Heart left ventricle (tissue), 16 donors: Measurements from ENCODE around the gene NCAPD2. TPM values are rescaled to one million over a fixed set of nuclear protein-coding genes. Genes with fewer than 3 reads are reported as not detected.

Experiments
- ATAC-seq, 4 donors: fragments of 200-7000 bp; cut with Tn5 transposase; one replicate each; pipeline ENCODE4 v1.9.1; 2020 to 2022; ENCODE audit warnings: moderate library complexity in 4 of 4, mild to moderate bottlenecking in 3 of 4, moderate number of reproducible peaks in 1 of 4
- DNase-seq, 5 donors: peaks; one replicate each; pipeline ENCODE4 v3.0.0-alpha.2; 2020
- H3K27ac ChIP-seq, 12 donors: fragments of 200-600 bp; sonication (generic) in 4 of 12; one replicate each; pipeline versions ENCODE4 v1.5.0 to v1.8.0; 2016 to 2022; ENCODE audit warnings: mild to moderate bottlenecking in 2 of 12
- H3K27me3 ChIP-seq, 9 donors: fragments of 200-600 bp; sonication (generic) in 2 of 9; one replicate each; pipeline versions ENCODE4 v1.5.1 to v1.8.0; 2016 to 2022; ENCODE audit warnings: mild to moderate bottlenecking in 3 of 9
- H3K36me3 ChIP-seq, 9 donors: fragments of 200-600 bp; sonication (generic) in 2 of 9; one replicate each; pipeline versions ENCODE4 v1.5.0 to v1.8.0; 2018 to 2022; ENCODE audit warnings: mild to moderate bottlenecking in 2 of 9
- H3K4me1 ChIP-seq, 12 donors: fragments of 200-600 bp; sonication (generic) in 4 of 12; one replicate each; pipeline versions ENCODE4 v1.5.0 to v1.8.0; 2016 to 2022; ENCODE audit warnings: mild to moderate bottlenecking in 3 of 12
- H3K4me3 ChIP-seq, 12 donors: fragments of 200-600 bp; sonication (generic) in 4 of 12; one replicate each; pipeline versions ENCODE4 v1.5.0 to v1.8.0; 2017 to 2022; ENCODE audit warnings: mild to moderate bottlenecking in 9 of 12, moderate library complexity in 4 of 12
- H3K9me3 ChIP-seq, 12 donors: fragments of 200-600 bp; sonication (generic) in 4 of 12; one replicate each; pipeline versions ENCODE4 v1.5.0 to v1.8.0; 2016 to 2022; ENCODE audit warnings: mild to moderate bottlenecking in 1 of 12
- POLR2A ChIP-seq, 2 donors: fragments of 450-650 bp; IDR thresholded peaks; one replicate each; pipeline ENCODE4 v1.6.1; 2017; ENCODE audit warnings: antibody characterized with exemption in 2 of 2, mild to moderate bottlenecking in 2 of 2, moderate library complexity in 2 of 2
- WGBS, 4 donors: extraction: QIAGEN DNeasy Blood & Tissue Kit in 2 of 4; methylation state at CpG; one replicate each; pipeline versions ENCODE4 v1.1.5 to v1.1.7; 2013 to 2018; 5-methylcytosine and 5-hydroxymethylcytosine counted together
- intact Hi-C, 10 donors: fragments of 100-400 bp; cut with DNase I; formaldehyde crosslinking; loops; one replicate each; pipeline versions ENCODE4 v1.11.1 to v1.14.2; 2022
- polyA plus RNA-seq, 2 donors: library from polyadenylated mRNA; stranded (reverse); fragments of 200-250 nt; gene quantifications; one replicate each; pipeline ENCODE4 v1.2.3, GENCODE V29; 2013
- total RNA-seq, 9 donors: library from RNA; depleted of rRNA in 2 of 9; stranded (reverse); fragments of >200 nt in 2 of 9; fragmentation: NEBNext Ultra II Directional in 3 of 9; extraction: Animal tissue kit (Norgen Biotek cat#: 25700) in 3 of 9; gene quantifications; one replicate each; pipeline versions ENCODE4 v1.1.0 to v1.2.4, GENCODE V29; 2016 to 2023
- TF ChIP-seq, protein P1 (sequence below), 12 donors: fragments of 200-600 bp; sonication (generic) in 4 of 12; IDR thresholded peaks; one replicate each; pipeline versions ENCODE4 v1.5.0 to v1.8.0; 2018 to 2022; ENCODE audit warnings: antibody characterized with exemption in 12 of 12, mild to moderate bottlenecking in 5 of 12
- donor health status: ischemic (EF 13 %, LVEDD 7.1; RV severe dilation, severe dysfunction).
- donor health status: healthy with polysubstance abuse.
- donor health status: DM: no; HTN: yes; CAD: no.
- donor health status: DM: no; HTN: no; CAD: no.
- donor health status: ischemic (EF 25% LVEDD 6.9; RV normal size, moderate dysfunction).
- donor health status: ischemic (EF 25% LVEDD 5.7; RV mildly dilated, moderate dysfunction).
- donor health status: healthy.
- donor health status: DM: yes; HTN: yes; CAD: no.
- donor health status: ischemic (EF 35%, LVEDD 5.7; RV mildly dilated, moderate dysfunction).
- donor health status: nonischemic (EF 11% LVEDD 7.7; RV severe dilation, severe dysfunction).
- donor health status: DM: yes; HTN: yes; CAD: no.
- donor health status: PGD.
- donor health status: ischemic (EF 29% LVEDD 5.4; RV normal size, mild dysfunction).
- donor health status: nonischemic (EF 23%, LVEDD 6.1; RV moderate dilation, normal function).

Gene NCAPD2
- total and polyA plus RNA-seq, 11 donors = 3.3 to 22.4 (median 11.3) TPM

- DNase-seq (peak; percentile 73 to 90 (median 88)), ATAC-seq (peak in 3 of 4 donors; percentile 37 to 46 (median 38))
- H3K4me3 ChIP-seq = peak overlapping the region in 9 of 12 donors; percentile 13 to 98 (median 91)
- H3K27ac ChIP-seq = peak overlapping the region; percentile 77 to 96 (median 90)
- WGBS, 4 donors = 23 to 40% (median 30%) methylated on average over 9 to 18 of the region's 18 CpGs
- H3K9me3 ChIP-seq = no peaks in the 10 kb centered on the region
- no peaks in the 10 kb centered on the region for H3K27me3 ChIP-seq
- intact Hi-C loops = loop anchor here in 2 of 10 donors (5.0 to 10.0 kb wide), 2 partner anchors 129 to 206 kb away; partner anchors contain the start of gene TNFRSF1A (in 1 of the 2)
- TF ChIP-seq, protein P1, sequence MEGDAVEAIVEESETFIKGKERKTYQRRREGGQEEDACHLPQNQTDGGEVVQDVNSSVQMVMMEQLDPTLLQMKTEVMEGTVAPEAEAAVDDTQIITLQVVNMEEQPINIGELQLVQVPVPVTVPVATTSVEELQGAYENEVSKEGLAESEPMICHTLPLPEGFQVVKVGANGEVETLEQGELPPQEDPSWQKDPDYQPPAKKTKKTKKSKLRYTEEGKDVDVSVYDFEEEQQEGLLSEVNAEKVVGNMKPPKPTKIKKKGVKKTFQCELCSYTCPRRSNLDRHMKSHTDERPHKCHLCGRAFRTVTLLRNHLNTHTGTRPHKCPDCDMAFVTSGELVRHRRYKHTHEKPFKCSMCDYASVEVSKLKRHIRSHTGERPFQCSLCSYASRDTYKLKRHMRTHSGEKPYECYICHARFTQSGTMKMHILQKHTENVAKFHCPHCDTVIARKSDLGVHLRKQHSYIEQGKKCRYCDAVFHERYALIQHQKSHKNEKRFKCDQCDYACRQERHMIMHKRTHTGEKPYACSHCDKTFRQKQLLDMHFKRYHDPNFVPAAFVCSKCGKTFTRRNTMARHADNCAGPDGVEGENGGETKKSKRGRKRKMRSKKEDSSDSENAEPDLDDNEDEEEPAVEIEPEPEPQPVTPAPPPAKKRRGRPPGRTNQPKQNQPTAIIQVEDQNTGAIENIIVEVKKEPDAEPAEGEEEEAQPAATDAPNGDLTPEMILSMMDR (IDR thresholded peaks at IDR 0.05) = no peak
- peak in 1 of 2 donors; percentile 18 for TF ChIP-seq POLR2A (IDR thresholded peaks at IDR 0.05)
- H3K4me1 ChIP-seq = peaks cover 10 to 86% (median 74%) of the 10 kb centered on the region in 12 donors
- H3K36me3 ChIP-seq = peaks cover 0 to 44% (median 35%) of the 10 kb centered on the region in 9 donors
Measured at GRCh38 chr12:6551063-6551461, 57.2 kb downstream of the NCAPD2 start.

GRCh38 chr12:6551496-6552139 is 57.7 kb downstream of the NCAPD2 start:
- peak overlapping the region in 9 of 12 donors; percentile 13 to 98 (median 91) for H3K4me3 ChIP-seq
- H3K27me3 ChIP-seq = no peaks in the 10 kb centered on the region
- H3K36me3 ChIP-seq = peaks cover 0 to 39% (median 32%) of the 10 kb centered on the region in 9 donors
- no peak for TF ChIP-seq POLR2A (IDR thresholded peaks at IDR 0.05)
- TF ChIP-seq, protein P1 (IDR thresholded peaks at IDR 0.05) = no peak
- H3K9me3 ChIP-seq = no peaks in the 10 kb centered on the region
- peak in 2 of 4 donors; percentile 1 to 7 for ATAC-seq
- DNase-seq = peak in 3 of 5 donors; percentile 57 to 67 (median 64)
- intact Hi-C loops = loop anchor here in 3 of 10 donors (2.0 to 10.0 kb wide), 4 partner anchors 17 to 207 kb away; partner anchors contain the start of genes GAPDH (in 2 of the 3) and TNFRSF1A (in 1 of the 3)
- WGBS, 4 donors = 16 to 24% (median 21%) methylated on average over 11 of the region's 11 CpGs
- peak overlapping the region; percentile 77 to 96 (median 90) for H3K27ac ChIP-seq
- H3K4me1 ChIP-seq = peaks cover 10 to 92% (median 78%) of the 10 kb centered on the region in 12 donors

DNA sequence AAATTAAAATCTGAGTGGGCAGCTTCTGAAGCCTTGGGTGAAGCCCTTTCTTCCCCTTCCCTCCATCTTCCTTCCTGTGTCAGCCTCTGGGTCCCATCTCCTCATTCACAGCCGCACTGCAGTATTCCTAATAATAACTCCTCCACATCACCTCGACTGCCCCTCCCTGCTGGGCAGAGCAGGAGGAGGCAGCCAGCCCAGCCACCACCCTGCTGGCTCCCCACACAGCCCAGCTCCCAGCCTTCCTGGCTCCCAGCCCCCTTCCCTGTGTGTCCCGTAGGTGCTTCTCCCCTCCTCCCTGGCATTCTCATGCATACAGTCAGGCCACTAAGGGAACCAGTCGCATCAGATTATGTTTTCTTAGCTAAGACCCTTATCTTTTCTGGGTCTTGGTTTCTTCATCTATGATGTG is 58.2 kb downstream of the NCAPD2 start:
- peak overlapping the region; percentile 77 to 96 (median 90) for H3K27ac ChIP-seq
- intact Hi-C loops = loop anchor here in 3 of 10 donors (2.0 to 10.0 kb wide), 4 partner anchors 17 to 207 kb away; partner anchors contain the start of genes GAPDH (in 2 of the 3) and TNFRSF1A (in 1 of the 3)
- no peaks in the 10 kb centered on the region for H3K9me3 ChIP-seq
- TF ChIP-seq, protein P1 (IDR thresholded peaks at IDR 0.05) = no peak
- TF ChIP-seq POLR2A (IDR thresholded peaks at IDR 0.05) = no peak
- H3K4me3 ChIP-seq = peak overlapping the region in 9 of 12 donors; percentile 31 to 98 (median 92)
- peaks cover 10 to 88% (median 80%) of the 10 kb centered on the region in 12 donors for H3K4me1 ChIP-seq
- H3K36me3 ChIP-seq = peaks cover 0 to 39% (median 31%) of the 10 kb centered on the region in 9 donors
- ATAC-seq (peak; percentile 61 to 72 (median 64)), DNase-seq (peak; percentile 77 to 91 (median 83))
- no peaks in the 10 kb centered on the region for H3K27me3 ChIP-seq
- WGBS, 4 donors = 2 to 21% (median 8%) methylated on average over 4 of the region's 4 CpGs
